ENCODE results near the gene EXOC7.

EXOC7 gene

DNA sequence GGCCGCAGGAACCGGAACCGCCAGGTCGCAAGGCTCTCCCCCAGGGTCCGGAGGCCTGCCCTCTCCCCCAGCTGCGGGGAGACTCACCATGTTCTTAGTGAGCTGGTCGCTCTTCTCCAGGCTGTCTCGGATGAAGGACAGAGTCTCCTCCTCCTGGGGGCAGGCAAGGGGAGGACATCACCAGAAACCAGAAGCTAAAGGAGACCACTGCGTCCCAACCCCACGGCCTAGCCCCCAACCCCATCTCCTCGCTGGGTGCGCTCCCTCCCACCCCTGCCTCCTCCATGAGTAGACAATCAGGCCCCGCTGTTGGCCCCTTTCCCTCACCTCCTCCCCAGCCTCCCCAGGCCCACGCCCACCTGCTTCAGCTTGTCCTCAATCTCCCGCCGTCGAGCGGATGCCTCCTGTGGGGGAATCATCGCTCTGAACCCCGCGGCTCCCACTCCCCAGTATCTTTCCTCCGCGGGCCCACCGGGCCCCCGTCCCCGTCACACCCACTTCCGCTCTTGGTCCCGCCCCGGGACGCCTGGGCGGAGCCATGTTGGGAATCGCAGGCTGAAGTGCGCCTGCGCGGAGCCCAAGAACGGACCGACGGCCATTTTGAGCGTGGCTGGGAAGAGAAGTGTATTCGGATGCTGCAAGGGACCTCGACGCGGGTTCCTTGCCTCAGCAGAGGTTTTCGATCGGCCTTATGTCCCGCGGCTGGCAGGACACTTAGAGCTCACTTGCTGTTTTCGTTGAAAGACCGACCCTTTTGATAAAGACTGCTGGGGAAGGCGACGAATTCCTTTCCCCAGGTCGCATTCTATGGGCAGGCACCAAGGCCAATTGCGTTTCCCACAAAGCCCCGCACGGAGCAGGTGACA lies at the start of gene EXOC7:
Gene EXOC7 (minus strand): TSS at position 514 of the 866 bp plus-strand sequence. CDS start 95 bp downstream, at position 419.
- in situ Hi-C loops (cut with MboI; ENCODE audit: low sequenced_read_pairs): no loop called here

DNA sequence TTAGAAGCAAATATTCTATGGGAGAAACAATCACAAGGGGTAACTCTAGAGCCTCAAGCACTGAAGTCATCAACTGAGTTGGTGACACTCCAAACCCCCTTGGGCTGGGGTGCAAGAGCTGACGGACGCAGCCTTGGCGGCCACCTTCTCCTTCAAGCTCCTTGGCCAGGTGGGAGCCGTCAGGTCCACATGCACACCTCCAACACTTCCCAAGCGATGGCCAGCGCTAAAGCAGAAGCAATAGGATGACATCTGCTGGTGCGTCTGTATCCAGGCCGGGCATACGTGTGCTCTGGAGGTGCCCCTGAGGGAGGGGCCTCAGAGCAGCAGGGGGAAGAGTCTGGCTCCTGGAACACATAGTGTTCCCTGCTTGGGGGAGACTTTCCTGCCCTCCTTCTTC lies 49.6 kb upstream of the EXOC7 start:
- in situ Hi-C loops (cut with MboI; ENCODE audit: low sequenced_read_pairs): no loop called here

- in situ Hi-C loops (cut with MboI; ENCODE audit: low sequenced_read_pairs): no loop called here
Measured at GRCh38 chr17:76152591-76152990, 49.0 kb upstream of the EXOC7 start.

- in situ Hi-C loops (cut with MboI; ENCODE audit: low sequenced_read_pairs): no loop called here
Measured at GRCh38 chr17:76151896-76152454, 48.4 kb upstream of the EXOC7 start.

DNA sequence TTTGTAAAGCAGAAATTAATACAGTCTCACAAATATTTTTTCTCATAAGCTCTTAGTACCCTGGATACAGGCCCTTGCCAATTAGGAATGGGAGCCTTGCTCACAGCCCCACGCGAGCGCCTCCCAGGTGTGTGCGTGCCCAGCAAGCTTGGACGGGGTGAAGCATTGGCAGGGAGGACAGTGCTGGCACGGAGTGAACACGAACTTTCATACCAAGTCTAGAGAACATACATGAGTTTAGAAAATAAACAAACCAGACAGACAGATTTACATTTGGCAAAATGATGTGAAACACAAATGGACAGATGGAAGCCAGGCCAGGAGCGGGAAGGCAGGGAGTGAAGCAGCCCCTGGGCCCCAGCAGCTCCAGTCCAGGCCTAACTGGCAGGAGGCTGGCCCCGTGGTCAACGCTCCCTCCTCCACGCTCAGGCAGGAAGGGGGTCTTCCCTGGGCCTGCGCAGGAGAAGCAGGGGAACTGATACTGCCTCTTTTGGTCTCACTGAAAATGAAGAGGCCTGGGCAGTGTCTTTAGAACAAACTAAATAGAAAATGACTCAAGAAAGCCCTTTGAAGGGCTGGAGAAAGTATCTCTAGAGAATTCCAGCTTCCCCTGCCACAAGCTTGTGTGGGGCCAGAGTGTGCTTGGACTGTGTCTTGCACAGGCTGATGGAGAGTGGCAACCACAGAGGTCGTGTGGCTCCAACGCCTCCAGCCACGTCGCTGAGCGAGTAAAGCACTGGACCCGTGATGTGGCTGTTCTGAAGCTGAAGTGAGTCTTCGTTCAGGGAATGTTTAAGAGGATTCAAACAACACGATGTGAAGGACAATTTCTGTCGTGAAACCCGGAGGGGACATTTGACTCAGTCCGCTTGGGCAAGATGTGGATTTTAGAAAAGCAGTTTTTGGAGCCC lies 47.4 kb upstream of the EXOC7 start:
- in situ Hi-C loops (cut with MboI; ENCODE audit: low sequenced_read_pairs): no loop called here

GRCh38 chr17:76149214-76149613 lies 45.6 kb upstream of the EXOC7 start:
- in situ Hi-C loops (cut with MboI; ENCODE audit: low sequenced_read_pairs): no loop called here

DNA sequence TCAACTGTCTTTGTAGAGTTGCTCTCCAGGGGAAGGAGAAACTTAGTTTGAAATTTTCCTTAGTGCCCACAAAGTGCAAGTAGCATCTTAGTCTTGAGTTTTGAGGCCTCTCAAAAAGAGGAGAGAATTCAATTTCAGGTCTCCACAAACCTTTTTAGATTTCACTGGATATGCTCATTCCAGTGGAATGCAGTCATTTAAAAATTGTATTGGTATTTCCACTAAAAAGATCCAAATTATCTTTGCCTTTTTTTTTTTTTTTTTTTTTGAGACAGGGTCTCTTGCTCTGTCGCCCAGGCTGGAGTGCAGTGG lies 44.4 kb upstream of the EXOC7 start:
- in situ Hi-C loops (cut with MboI; ENCODE audit: low sequenced_read_pairs): no loop called here

- in situ Hi-C loops (cut with MboI; ENCODE audit: low sequenced_read_pairs): no loop called here
Measured at GRCh38 chr17:76147211-76148014, 43.8 kb upstream of the EXOC7 start.

DNA sequence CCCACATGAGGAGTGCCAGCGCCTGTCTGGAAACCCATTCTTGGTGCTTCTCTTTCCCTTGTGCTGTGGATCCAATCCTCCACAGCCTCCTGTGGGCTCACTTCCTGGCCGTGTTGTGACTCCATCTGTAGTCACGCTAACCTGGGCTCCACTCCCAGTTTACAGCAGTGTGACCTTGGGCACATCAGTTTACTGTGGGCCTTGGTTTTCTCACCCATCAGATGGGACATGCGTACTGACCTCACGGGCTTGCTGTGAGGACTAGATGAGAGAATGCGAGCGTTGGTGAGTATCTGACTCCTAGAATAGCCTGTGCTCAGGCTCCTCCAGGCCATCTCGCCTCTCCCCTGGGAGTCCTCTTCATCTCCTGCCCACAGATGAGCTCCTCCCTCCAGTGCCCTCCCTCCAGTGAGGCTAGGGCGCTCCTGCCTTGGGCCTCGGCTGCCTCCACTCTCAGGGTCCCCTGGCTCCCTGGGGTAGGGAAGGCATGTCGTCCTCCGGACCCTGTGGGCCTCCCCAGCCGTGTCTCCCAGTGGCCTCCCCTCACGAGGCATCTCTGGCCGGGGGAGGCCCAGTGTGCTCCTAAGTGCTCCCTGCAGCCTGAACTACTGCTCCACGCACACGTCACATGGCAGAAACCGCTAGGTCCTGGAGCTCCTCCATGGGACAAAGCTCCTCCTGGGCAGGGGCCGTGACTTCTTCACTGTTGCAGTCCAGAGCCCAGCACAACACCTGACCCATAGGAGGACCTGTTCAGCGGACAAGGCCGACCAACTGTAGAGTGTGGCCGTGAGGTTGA lies 42.7 kb upstream of the EXOC7 start:
- in situ Hi-C loops (cut with MboI; ENCODE audit: low sequenced_read_pairs): no loop called here

DNA sequence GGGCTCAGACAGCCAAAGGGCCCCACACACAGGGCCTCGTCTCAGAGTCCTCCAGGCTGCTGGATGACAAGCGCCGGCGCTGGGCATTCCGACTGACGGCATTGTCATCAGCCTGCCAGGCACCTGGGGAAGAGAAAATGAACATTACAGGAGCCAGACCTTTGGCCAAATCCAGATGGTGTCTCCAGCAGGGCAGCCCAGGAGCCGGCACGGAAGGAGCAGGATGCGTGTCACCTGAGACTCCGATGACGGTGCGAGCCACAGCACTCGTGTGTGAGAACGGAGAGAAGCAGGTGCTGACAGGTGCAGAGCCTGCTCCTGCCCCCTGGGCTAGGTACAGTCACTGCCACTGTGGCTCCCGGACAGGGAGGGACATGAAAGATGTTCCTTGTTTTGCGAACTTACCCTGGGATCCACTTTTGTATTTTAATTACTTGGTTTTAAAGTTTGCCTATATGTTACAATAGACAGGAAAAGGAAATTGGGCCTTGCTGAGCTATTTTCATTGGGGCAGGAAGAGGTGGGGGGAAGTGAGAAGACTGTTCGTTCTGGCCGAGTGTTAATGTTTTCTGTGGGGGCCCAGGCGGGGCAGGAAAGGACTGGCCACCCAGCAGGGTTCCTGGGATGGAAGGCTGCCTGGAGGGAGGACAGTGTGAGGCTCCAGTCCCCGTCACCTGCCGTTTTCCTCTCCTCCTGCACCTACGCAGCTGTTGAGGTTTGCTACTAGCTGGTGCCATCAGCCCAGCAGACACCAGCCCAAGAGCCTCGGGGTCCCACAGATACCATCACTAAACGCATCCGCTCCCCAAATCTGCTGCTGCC lies 41.9 kb upstream of the EXOC7 start:
- in situ Hi-C loops (cut with MboI; ENCODE audit: low sequenced_read_pairs): no loop called here

DNA sequence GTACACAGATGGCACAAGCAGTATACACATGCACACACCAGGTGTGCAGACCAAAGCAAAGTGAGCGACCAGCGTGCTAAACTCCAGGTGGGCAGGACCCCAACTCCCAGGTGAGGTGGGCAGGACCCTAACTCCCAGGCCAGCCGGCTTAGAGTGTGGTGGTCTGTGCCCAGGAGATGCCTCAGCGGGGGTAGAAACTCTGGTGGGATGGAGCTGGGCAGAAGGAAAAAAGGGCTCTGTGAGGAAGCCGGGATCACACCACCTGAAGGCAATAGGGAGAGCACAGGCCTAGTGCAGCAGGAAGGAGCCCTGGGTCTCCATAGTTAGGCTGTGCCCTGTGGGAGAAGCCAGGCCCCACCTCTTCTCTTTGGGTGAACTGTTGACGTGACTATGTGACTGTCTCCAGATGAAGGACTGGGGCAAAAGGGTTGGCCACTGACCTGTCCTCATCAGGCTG lies 39.0 kb upstream of the EXOC7 start:
- in situ Hi-C loops (cut with MboI; ENCODE audit: low sequenced_read_pairs): no loop called here

- in situ Hi-C loops (cut with MboI; ENCODE audit: low sequenced_read_pairs): no loop called here
Measured at GRCh38 chr17:76142039-76142584, 38.5 kb upstream of the EXOC7 start.

GRCh38 chr17:76141212-76142038 lies 37.8 kb upstream of the EXOC7 start, which contains the start of gene FOXJ1:
FOXJ1 (minus strand) TSS chr17:76141245; CDS start chr17:76140395, 850 bp downstream.
- in situ Hi-C loops (cut with MboI; ENCODE audit: low sequenced_read_pairs): no loop called here

- in situ Hi-C loops (cut with MboI; ENCODE audit: low sequenced_read_pairs): no loop called here
Measured at GRCh38 chr17:76140661-76141211, 37.1 kb upstream of the EXOC7 start.

DNA sequence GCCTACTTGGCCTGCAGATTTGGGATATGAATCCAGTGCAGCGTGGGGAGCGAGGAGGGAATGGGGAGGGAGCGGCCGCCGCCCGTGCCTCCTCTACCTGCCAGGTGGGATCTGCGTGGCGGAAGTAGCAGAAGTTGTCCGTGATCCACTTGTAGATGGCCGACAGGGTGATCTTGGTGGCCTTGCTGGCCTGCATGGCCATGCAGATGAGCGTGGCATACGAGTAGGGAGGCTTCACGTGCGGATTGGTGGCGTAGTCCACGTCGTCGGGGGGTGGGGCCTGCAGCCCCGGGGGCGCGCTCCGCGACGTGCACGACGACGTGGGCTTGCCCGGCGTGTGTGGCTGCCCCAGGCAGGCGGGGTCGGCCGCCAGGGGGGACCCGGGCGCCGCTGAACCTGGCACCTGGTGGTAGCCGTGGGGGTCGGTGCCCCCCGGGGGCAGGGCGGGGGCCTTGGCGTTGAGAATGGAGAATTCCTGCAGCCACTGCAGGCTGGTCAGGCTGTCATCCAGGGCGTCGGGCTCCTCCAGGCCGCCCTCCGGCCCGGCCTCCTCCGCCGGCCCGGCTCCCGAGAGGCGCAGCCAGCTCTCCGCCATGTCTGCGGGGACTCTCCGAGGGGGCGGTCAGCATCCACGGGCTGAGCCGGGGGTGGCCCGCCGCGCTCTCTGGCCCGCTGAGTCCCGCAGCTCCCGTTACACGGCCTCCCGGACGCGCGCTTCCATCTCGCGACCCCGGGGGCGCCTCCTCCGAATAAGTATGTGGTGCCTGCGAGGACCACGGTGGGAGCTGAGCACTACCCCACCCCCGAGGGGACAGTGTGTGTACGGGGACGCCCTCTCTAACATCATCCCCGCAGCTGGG lies 36.4 kb upstream of the EXOC7 start:
- in situ Hi-C loops (cut with MboI; ENCODE audit: low sequenced_read_pairs): no loop called here

DNA sequence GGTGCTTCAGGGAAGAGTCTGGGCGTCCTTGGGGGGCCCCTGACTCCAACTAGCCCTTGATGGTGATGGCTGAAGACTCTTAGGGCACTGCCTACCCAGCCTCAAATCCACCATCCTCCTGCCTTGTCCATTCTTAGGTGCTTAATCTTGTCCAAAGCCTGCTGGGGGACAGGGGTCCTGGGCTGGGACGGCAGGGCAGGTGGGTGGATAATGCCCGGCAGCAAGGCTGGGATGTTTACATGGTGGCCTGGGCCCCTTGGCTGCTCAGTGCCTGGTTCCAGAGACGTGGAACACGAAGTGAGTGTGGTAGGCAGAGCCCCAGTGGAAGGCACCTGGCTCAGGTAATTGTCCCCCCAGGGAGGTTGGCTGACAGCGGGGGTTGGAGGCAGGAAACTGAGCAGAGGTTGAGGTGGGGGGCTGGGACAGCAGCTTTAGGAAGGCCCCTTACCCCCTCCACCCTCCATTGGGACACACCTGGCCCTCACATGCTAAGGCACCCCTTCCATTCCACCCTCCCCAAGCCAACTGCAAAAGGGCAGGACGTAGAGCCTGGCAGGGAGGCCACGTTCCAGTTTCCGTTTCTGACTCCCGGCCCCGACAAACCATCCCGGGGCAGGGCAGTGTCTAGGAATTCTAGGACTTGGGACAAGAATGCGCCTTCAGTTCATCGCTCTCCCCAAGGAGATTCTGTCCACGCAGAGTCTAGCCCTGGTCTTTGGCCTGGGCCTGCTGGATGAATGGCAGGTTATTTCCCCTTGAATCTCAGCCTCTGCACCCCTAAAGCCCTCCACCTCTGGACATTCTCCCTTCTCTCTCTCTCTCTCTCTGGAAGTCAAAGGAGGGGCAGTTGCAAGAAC lies 35.5 kb upstream of the EXOC7 start:
- in situ Hi-C loops (cut with MboI; ENCODE audit: low sequenced_read_pairs): no loop called here

Measured in hTERT RPE-1 (cell line).